ENCODE results near the gene CDH1.

CDH1 gene

GRCh38 chr16:68875871-68876270, 138.8 kb downstream of the CDH1 start:
- no peak for TF ChIP-seq CTCF (IDR thresholded peaks at IDR 0.05; ENCODE audit: low read depth, low read length)
- DNase-seq (ENCODE audit: extremely low read depth, low read depth), result no peak

- DNase-seq (ENCODE audit: extremely low read depth, low read depth), result no peak
Measured at GRCh38 chr16:68883685-68884084, 146.6 kb downstream of the CDH1 start.

GRCh38 chr16:68884401-68884800, 147.3 kb downstream of the CDH1 start:
- no peak for DNase-seq (ENCODE audit: extremely low read depth, low read depth)
- no peak for TF ChIP-seq CTCF (IDR thresholded peaks at IDR 0.05; ENCODE audit: low read depth, low read length)

More at GRCh38 chr16:68883685-68884084, 146.6 kb downstream of the CDH1 start:
- TF ChIP-seq CTCF (IDR thresholded peaks at IDR 0.05; ENCODE audit: low read depth, low read length), result no peak

All from AG09319 (cell line).